ENCODE measurements around the gene DLGAP4.

- TF ChIP-seq CTCF (IDR thresholded peaks at IDR 0.05) (no peak), POLR2A (IDR thresholded peaks at IDR 0.05) (no peak), POLR2AphosphoS5 (IDR thresholded peaks at IDR 0.05) (no peak), EP300 (IDR thresholded peaks at IDR 0.05) (no peak)
These were observed 38.5 kb downstream of the DLGAP4 start for GRCh38 chr20:36344517-36345132.

Data from stomach (tissue), 4 donors.